Stimulated activated CD8-positive, alpha-beta memory T cell treated with anti-CD3 and anti-CD28 coated beads, Interleukin-4, amount 100 ng/mL, for 4 hours (primary cell): Measurements from ENCODE around the gene EIPR1.

Experiments
- DNase-seq, 2 donors: peaks; one replicate each; pipeline ENCODE4 v3.0.0-alpha.2; 2020; ENCODE audit warnings: low read depth in 2 of 2, low spot score in 1 of 2

EIPR1 gene

GRCh38 chr2:3325458-3326181 is 52.0 kb downstream of the EIPR1 start:
- DNase-seq: no peak

- no peak for DNase-seq
Measured at GRCh38 chr2:3324404-3325281, 53.0 kb downstream of the EIPR1 start.

DNA sequence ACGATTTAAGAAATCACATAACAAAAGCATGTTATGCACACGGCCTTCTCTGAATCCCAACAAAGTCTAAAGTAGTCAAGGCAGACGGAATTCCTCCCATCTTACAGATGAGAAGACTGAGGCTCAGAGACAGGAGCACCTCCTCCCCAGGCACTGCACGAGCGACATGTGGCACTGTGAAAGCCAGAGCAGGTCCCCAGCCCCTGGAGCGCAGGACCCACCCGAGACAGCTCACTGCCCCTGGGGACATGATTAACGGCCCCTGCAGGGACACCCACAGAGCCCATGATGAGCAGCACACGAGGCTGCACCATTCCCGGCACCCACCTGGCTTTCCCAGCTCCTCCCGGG is 53.6 kb downstream of the EIPR1 start:
- no peak for DNase-seq

DNA sequence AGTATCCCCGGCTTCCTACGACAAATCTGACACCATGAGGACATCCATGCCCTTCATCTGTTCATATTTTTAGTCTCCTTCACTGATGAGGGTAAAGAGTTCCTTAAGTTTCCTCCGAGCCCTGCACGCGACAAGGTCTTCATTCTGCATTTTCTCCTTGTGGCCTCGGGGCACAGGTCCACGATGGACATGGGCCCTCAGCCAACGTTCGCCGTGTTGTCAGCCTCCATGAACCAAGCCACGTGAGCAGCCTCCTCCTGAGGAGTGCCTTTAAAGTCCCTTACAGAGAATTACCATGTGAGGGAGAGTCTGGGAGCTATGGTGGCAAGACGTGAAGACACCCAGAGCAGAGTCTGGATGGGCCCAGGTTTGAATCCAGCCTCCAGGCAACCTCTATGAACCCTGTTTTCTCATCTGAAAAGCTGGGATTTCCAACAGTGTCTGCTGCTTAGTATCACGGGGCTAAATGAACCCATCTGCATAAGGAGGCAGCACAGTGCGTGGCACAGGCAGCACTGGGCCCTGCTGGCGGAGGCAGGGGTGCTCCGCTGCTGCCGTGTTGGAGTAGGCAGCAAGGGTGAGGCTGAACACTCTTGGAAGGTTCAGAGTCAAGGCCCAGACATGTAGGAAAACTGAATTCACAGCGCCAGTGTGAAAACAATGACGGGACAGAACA is 54.1 kb downstream of the EIPR1 start:
- DNase-seq: no peak

GRCh38 chr2:3322311-3322970 is 55.2 kb downstream of the EIPR1 start:
- no peak for DNase-seq

DNA sequence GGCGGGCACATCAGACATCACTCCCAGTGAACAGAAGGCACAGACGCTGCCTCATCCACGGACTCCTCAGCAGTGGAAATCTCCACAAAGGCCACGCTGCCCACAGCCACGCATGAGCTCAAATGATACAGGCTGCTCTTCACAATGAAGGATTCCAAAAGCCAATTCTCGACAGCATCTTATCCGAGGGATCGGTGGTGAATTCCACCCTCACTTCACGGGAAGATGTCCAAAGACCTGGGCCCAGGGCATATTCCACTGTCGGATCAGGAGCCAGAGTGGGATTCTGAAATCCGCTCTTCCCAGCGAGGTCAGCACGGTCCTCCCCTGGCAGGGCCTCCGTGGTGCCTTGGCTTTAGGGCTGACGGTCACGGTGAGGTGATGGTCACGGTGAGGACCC is 55.8 kb downstream of the EIPR1 start:
- DNase-seq: no peak

DNA sequence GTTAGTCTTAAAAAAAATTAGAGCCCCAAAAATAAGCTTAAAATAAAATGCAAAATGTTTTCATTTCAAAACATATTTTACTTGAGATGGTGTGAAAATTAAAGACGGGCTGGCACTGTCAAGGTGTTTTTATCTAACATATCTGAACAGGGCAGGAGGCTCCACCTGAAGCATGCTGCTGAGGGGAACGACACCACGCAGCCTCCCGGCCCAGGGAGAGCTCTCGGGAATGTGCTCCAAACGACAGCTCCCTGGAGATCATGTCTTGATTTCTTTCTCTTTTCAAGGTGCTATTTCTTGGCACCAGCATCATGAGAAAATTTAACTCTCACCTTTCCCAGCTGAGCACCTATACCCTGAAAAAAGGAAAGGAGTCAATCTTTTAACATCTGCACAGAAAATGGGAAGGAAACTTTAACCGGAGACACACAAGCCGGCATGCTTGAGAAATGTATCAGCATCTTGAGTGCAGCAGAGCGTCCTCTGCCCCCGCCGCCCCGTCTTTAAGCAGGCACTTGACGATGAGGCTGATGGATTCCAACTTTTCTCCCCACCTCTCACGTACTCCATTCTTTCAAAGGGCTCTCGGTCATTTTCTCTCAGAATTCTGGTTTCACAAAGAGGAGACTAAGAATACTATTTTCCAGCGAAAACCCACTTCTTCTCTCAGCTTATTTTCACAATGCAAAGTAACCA is 56.6 kb downstream of the EIPR1 start:
- no peak for DNase-seq

GRCh38 chr2:3319745-3320566 is 57.7 kb downstream of the EIPR1 start:
- DNase-seq: no peak

GRCh38 chr2:3319134-3319533 is 58.5 kb downstream of the EIPR1 start:
- no peak for DNase-seq

DNA sequence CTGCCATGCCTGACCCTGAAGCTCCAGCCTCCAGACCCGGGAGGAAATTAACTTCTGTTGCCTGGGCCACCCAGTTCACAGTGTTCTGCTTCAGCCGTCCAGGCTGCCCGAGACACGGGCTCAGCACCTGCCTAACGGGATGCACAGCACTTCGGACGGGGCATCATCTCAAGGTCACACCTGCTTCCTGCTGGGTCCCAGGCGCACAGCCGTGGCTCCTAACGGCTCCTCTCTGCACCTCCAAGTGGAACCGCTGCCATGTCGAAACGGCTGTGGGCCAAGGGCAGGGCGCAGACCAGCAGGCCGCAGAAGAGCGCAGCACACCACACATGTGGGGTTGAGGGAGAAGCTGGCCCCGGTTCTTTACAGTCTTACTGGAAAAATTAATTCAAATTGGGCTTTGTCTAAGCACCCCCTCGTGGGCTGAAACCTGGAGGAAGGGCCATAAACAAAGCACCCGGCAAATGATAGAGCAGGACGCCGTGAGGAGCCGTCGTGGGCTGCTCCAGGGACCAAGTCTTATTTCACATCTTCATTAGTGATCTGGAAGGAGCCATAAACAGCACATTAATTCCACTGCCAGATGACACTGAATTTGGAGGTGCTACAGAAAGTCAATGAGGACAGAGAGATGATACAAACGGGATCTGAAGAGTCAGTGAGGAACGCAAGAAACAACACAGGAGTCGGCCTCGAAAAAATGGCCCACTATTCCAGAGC is 59.6 kb downstream of the EIPR1 start:
- no peak for DNase-seq

DNA sequence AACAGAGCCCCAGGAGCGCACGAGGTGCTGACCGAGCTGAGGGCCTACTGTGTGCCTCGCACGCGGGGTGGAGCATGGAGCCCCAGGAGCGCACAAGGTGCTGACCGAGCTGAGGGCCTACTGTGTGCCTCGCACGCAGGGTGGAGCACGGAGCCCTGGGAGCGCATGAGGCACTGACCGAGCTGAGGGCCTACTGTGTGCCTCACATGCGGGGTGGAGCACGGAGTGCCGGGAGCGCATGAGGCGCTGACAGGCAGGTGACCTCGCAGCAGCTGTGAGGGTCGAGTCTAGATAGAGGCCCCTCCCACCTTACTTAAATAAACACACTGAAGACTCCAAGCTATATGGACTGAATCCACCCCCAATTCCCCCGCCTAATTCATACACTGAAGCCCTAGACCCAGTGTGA is 60.3 kb downstream of the EIPR1 start:
- no peak for DNase-seq

DNA sequence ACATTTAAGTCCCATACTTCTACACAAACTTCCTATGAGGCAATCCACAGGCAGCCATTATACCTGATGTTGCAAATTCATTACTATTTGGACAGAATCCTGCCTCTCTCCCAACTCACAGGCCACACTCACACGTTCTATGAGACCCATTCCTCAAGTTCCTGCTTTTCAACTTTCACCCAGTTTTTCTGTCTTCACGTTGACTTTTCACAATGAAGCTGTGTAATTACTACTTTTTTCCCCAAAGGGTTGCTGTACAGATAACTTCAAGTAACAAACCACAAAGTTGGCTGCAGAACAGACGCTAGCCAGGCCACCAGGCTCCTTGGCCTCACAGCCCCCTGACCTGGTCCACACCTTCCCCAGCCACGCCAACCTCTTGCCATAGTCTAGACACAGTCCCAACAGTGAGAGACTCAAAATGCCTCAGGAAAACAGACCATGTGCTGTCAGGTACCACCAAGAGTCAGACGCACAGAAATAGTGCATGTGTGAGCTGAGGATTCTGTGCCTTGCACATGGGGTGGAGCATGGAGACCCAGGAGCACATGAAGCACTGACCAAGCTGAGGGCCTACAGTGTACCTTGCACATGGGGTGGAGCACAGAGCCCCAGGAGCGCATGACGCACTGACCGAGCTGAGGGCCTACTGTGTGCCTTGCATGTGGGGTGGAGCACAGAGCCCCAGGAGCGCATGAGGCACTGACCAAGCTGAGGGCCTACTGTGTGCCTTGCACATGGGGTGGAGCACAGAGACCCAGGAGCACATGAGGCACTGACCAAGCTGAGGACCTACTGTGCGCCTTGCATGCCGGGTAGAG is 61.0 kb downstream of the EIPR1 start:
- DNase-seq: no peak

GRCh38 chr2:3314626-3315025 is 63.0 kb downstream of the EIPR1 start:
- no peak for DNase-seq

- no peak for DNase-seq
Measured at GRCh38 chr2:3313781-3314375, 63.7 kb downstream of the EIPR1 start.

DNA sequence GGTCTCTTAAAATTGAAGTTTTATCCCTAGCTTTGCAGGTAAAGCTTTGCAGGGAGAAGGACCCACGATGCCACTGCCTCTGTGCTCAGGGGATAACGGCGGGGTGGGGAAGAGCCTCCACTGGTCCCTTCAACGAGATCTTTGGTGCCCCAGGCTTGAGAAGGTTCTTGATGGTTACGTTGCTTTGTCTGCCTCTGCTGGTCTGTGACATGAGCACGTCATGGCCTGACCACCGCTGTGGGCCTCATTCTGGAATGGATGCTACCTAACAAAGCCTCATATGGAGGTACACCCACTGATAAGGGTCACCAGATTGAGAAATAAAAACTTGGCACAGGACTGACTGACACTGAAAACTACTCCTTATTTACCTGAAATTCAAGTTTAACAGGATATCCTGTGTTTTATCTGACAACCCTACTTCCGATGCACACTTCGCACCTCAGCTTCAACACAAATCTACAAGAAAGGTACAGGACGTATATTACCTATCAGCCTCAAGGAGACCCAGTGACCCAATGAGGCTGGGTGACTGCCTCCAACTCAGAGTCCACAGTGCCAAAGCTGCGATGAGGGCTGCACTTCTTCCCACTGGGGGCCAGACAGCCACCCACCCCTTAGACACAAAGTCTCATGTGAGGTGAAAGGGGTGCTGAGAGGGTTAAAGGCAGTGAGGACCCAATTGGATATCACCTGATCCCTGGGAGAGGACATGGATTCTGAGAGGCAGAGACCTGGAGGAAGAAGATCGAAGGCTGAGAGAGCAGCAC is 64.9 kb downstream of the EIPR1 start:
- no peak for DNase-seq

DNA sequence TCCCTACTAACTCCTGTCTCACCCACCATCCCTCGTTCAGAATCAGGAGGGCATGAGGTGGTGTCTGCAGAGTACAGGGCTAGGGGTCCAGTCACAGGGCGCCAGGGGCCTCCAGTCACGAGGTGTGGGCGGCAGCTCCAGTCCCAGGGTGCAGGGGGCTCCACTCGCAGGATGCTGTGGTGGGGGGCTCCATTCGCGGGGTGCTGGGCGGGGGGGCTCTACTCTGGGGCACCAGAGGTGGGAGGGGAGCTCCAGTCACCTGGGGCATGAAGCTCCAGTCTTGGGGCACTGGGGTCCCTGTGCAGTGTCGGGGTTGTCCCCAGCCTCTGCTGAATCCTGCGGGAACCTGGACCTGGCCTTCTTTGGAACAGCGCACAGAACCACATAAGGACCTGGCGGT is 66.0 kb downstream of the EIPR1 start:
- no peak for DNase-seq
